HG03432 (cell line): ENCODE results near the gene AFTPH.

Experiments used
- ATAC-seq: cut with Tn5 transposase; IDR thresholded peaks from one replicate; pipeline ENCODE4 v1.9.1; 2021; ENCODE audit warnings: mild to moderate bottlenecking, moderate library complexity; ENCODE audit not compliant: unreplicated experiment

Gene AFTPH

GRCh38 chr2:64538764-64539433 lies 14.8 kb downstream of the AFTPH start:
- ATAC-seq, result peak; percentile 52

GRCh38 chr2:64540615-64541014 lies 16.5 kb downstream of the AFTPH start:
- peak; percentile 41 for ATAC-seq

GRCh38 chr2:64541547-64541946 lies 17.4 kb downstream of the AFTPH start:
- ATAC-seq, result no peak

- ATAC-seq, result no peak
These were observed 18.2 kb downstream of the AFTPH start for GRCh38 chr2:64542071-64543007.

GRCh38 chr2:64543008-64543697 lies 19.0 kb downstream of the AFTPH start:
- ATAC-seq, result no peak

GRCh38 chr2:64548761-64549160 lies 24.6 kb downstream of the AFTPH start:
- no peak for ATAC-seq

GRCh38 chr2:64550042-64550441 lies 25.9 kb downstream of the AFTPH start:
- no peak for ATAC-seq

- no peak for ATAC-seq
These were observed 27.7 kb downstream of the AFTPH start for GRCh38 chr2:64551851-64552250.

GRCh38 chr2:64554117-64554516 lies 30.0 kb downstream of the AFTPH start:
- ATAC-seq, result no peak

- no peak for ATAC-seq
These were observed 34.4 kb downstream of the AFTPH start for GRCh38 chr2:64558445-64559081.

GRCh38 chr2:64562148-64562784 lies 38.1 kb downstream of the AFTPH start:
- ATAC-seq, result no peak

- ATAC-seq, result no peak
These were observed 39.4 kb downstream of the AFTPH start for GRCh38 chr2:64563436-64563938.

- no peak for ATAC-seq
These were observed 42.0 kb downstream of the AFTPH start for GRCh38 chr2:64565949-64566710.

- ATAC-seq, result no peak
These were observed 43.3 kb downstream of the AFTPH start for GRCh38 chr2:64567473-64567872.

GRCh38 chr2:64568836-64569235 lies 44.7 kb downstream of the AFTPH start:
- ATAC-seq, result no peak

GRCh38 chr2:64574871-64575270 lies 50.7 kb downstream of the AFTPH start:
- no peak for ATAC-seq

GRCh38 chr2:64581018-64581417 lies 56.9 kb downstream of the AFTPH start:
- no peak for ATAC-seq

GRCh38 chr2:64581777-64582539 lies 57.8 kb downstream of the AFTPH start:
- ATAC-seq, result peak; percentile 36
